Measurements from ENCODE around the gene KCNMA1.

Gene KCNMA1

GRCh38 chr10:77386365-77386764 is 251.2 kb downstream of the KCNMA1 start:
- DNase-seq: no peak

GRCh38 chr10:77385315-77385714 is 252.3 kb downstream of the KCNMA1 start:
- DNase-seq: no peak

GRCh38 chr10:77383861-77384553 is 253.6 kb downstream of the KCNMA1 start:
- DNase-seq: no peak

GRCh38 chr10:77381750-77382149 is 255.9 kb downstream of the KCNMA1 start:
- no peak for DNase-seq

- DNase-seq: no peak
Measured at GRCh38 chr10:77380723-77381122, 256.9 kb downstream of the KCNMA1 start.

- no peak for DNase-seq
Measured at GRCh38 chr10:77380191-77380590, 257.4 kb downstream of the KCNMA1 start.

- no peak for DNase-seq
Measured at GRCh38 chr10:77378366-77379349, 258.9 kb downstream of the KCNMA1 start.

GRCh38 chr10:77377678-77378352 is 259.8 kb downstream of the KCNMA1 start:
- no peak for DNase-seq

- no peak for DNase-seq
Measured at GRCh38 chr10:77377034-77377433, 260.6 kb downstream of the KCNMA1 start.

GRCh38 chr10:77374189-77374656 is 263.4 kb downstream of the KCNMA1 start:
- DNase-seq: no peak

GRCh38 chr10:77371848-77372799 is 265.5 kb downstream of the KCNMA1 start:
- DNase-seq: no peak

GRCh38 chr10:77371421-77371820 is 266.2 kb downstream of the KCNMA1 start:
- DNase-seq: no peak

GRCh38 chr10:77368006-77368405 is 269.6 kb downstream of the KCNMA1 start:
- DNase-seq: no peak

- DNase-seq: no peak
Measured at GRCh38 chr10:77363210-77363609, 274.4 kb downstream of the KCNMA1 start.

- no peak for DNase-seq
Measured at GRCh38 chr10:77361831-77362230, 275.8 kb downstream of the KCNMA1 start.

GRCh38 chr10:77361426-77361825 is 276.2 kb downstream of the KCNMA1 start:
- DNase-seq: no peak

GRCh38 chr10:77360835-77361234 is 276.8 kb downstream of the KCNMA1 start:
- no peak for DNase-seq

- no peak for DNase-seq
Measured at GRCh38 chr10:77359950-77360520, 277.6 kb downstream of the KCNMA1 start.

GRCh38 chr10:77359287-77359691 is 278.3 kb downstream of the KCNMA1 start:
- no peak for DNase-seq

GRCh38 chr10:77358656-77359055 is 279.0 kb downstream of the KCNMA1 start:
- no peak for DNase-seq

- DNase-seq: no peak
Measured at GRCh38 chr10:77357611-77358310, 279.8 kb downstream of the KCNMA1 start.
